Kidney (tissue), 14 donors: ENCODE data around the gene CPXM2. TPM values are rescaled to one million over a fixed set of nuclear protein-coding genes. Genes with fewer than 3 reads are reported as not detected.

ENCODE experiments used
- DNase-seq, 5 donors: peaks; one replicate each; pipeline ENCODE4 v3.0.0-alpha.2; 2013 to 2020
- FAIRE-seq: peaks from 2 replicates; lab custom pipeline; 2012; peaks lifted over from hg19 to GRCh38; lab: Jason Lieb, UNC
- H3K27ac ChIP-seq, 2 donors: one replicate each; pipeline ENCODE4 v1.7.0; 2013; ENCODE audit warnings: low read depth in 2 of 2, low read length in 2 of 2, inconsistent platforms in 1 of 2
- H3K27me3 ChIP-seq: one replicate; pipeline ENCODE4 v1.7.1; 2013; ENCODE audit warnings: low read length, inconsistent platforms; ENCODE audit not compliant: control insufficient read depth, insufficient read depth
- H3K36me3 ChIP-seq, 3 donors: one replicate each; pipeline versions ENCODE4 v1.7.0 to v1.7.1; 2013; ENCODE audit warnings: low read length in 3 of 3, control low read depth in 1 of 3, inconsistent platforms in 1 of 3; ENCODE audit not compliant: insufficient read depth in 3 of 3, control insufficient read depth in 2 of 3
- H3K4me1 ChIP-seq, 3 donors: one replicate each; pipeline versions ENCODE4 v1.7.0 to v1.7.1; 2013; ENCODE audit warnings: low read length in 3 of 3, inconsistent platforms in 1 of 3, low read depth in 1 of 3; ENCODE audit not compliant: control insufficient read depth in 2 of 3, insufficient read depth in 2 of 3
- H3K4me3 ChIP-seq, 3 donors: one replicate each; pipeline versions ENCODE4 v1.7.0 to v1.8.1; 2013; ENCODE audit warnings: low read length in 3 of 3, control low read depth in 1 of 3, inconsistent platforms in 1 of 3
- H3K9ac ChIP-seq, 3 donors: one replicate each; pipeline versions ENCODE4 v1.7.0 to v1.7.1; 2013; ENCODE audit warnings: low read length in 3 of 3, control low read depth in 1 of 3, inconsistent platforms in 1 of 3
- H3K9me3 ChIP-seq, 3 donors: one replicate each; pipeline versions ENCODE4 v1.7.0 to v1.7.1; 2013; ENCODE audit warnings: low read length in 3 of 3, control low read depth in 1 of 3, inconsistent platforms in 1 of 3; ENCODE audit not compliant: control insufficient read depth in 2 of 3, insufficient read depth in 1 of 3
- CTCF ChIP-seq: IDR thresholded peaks from 3 replicates; pipeline ENCODE4 v1.5.1; 2012; ENCODE audit warnings: mild to moderate bottlenecking, moderate library complexity, borderline replicate concordance; ENCODE audit not compliant: insufficient read depth; ENCODE audit errors: extremely low read depth
- intact Hi-C: fragments of 100-400 bp; cut with DNase I; formaldehyde crosslinking; loops from one replicate; pipeline ENCODE4 v1.11.1; 2022
- polyA plus RNA-seq: library from polyadenylated mRNA; stranded (reverse); fragments of 350-450 nt; fragmentation: Illumina TruSeq; extraction: RNeasy Lipid Tissue Mini Kit (QIAGEN cat#74804); gene quantifications from one replicate; pipeline ENCODE4 v1.2.3, GENCODE V29; 2014; ENCODE audit warnings: low read depth, low replicate concordance; ENCODE audit not compliant: insufficient read depth
- total RNA-seq: library from RNA; stranded (reverse); fragmentation: NEBNext Ultra II Directional; extraction: Animal tissue kit (Norgen Biotek cat#: 25700); gene quantifications from one replicate; pipeline ENCODE4 v1.2.1, GENCODE V29; 2021
- donor health status: control.
- donor health status: control.
- donor health status: control.
- donor health status: control.
- donor health status: control.
- donor health status: DM: yes; HTN: yes; CAD: no.
- donor health status: Normal renal cell carcinoma (clear cell type).

Gene CPXM2
- total and polyA plus RNA-seq, 2 donors from 2014 or later, result 18.1 to 18.5 TPM

- no peak for DNase-seq
- intact Hi-C loops, result no loop called here
- peaks cover 0 to 5% (median 0%) of the 10 kb centered on the region in 3 donors for H3K4me1 ChIP-seq
- H3K9ac ChIP-seq, result no peak overlapping the region
- no peaks in the 10 kb centered on the region for H3K27me3 ChIP-seq
- FAIRE-seq, result no peak
- no peaks in the 10 kb centered on the region for H3K36me3 ChIP-seq
- no peak for TF ChIP-seq CTCF
- H3K9me3 ChIP-seq, result no peaks in the 10 kb centered on the region
- no peak overlapping the region for H3K27ac ChIP-seq
- H3K4me3 ChIP-seq, result no peak overlapping the region
These were observed 16.8 kb upstream of the CPXM2 start for GRCh38 chr10:123908379-123908778.

DNA sequence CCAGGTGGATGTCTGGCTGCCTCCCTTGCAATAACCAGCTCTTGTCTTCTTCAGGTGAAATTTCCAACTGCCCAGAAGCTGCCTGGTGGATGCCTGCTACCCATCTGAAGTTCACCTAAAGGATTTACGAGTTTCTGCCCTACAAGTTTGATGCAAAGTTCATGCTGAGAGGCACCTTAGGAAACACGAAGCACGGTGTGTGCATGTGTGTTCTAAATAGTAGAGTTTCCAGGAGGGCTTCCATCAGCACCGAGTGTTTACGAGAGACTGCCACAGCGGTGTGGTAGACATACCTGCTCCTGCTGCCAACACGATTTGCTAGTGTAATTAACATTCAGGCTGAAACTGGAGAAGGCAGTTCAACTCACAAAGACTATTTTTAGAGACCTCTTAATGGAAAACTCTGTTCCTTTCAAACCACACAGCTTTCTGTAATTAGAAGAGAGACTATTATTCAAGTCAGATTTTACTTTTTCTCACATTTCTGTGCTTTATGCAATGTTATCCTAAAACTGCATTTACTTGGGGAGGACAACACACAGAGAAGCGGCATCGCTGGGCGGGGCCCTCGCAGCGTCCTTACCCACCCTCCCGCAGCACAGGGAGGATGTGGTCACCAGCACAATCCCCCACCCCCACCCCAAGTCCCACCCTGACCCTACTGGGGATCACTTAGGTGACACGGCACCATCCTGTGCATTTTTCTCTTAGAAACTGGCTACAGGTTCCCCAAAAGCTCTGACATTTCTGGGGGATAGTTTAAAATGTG is 15.5 kb upstream of the CPXM2 start:
- Histone ChIP-seq H3K4me1 (peaks cover 0 to 5% (median 0%) of the 10 kb centered on the region in 3 donors), H3K9ac (peak overlapping the region in 1 of 3 donors; percentile 46), H3K4me3 (no peak overlapping the region), H3K27me3 (no peaks in the 10 kb centered on the region), H3K36me3 (no peaks in the 10 kb centered on the region), H3K27ac (peak overlapping the region; percentile 12 to 68), H3K9me3 (no peaks in the 10 kb centered on the region)
- intact Hi-C loops, result no loop called here
- FAIRE-seq, result no peak
- peak in 3 of 5 donors; percentile 42 to 80 (median 73) for DNase-seq
- TF ChIP-seq CTCF, result no peak

- H3K27me3 ChIP-seq, result no peaks in the 10 kb centered on the region
- intact Hi-C loops, result no loop called here
- H3K9ac ChIP-seq, result peak overlapping the region in 1 of 3 donors; percentile 46
- H3K4me1 ChIP-seq, result no peaks in the 10 kb centered on the region
- no peaks in the 10 kb centered on the region for H3K36me3 ChIP-seq
- no peak overlapping the region for H3K4me3 ChIP-seq
- peak overlapping the region; percentile 32 to 68 for H3K27ac ChIP-seq
- no peak for DNase-seq
- TF ChIP-seq CTCF, result no peak
- no peak for FAIRE-seq
- no peaks in the 10 kb centered on the region for H3K9me3 ChIP-seq
These were observed 14.7 kb upstream of the CPXM2 start for GRCh38 chr10:123906296-123906695.
